HepG2 (cell line): ENCODE data around the gene PSMD1. TPM values are rescaled to one million over a fixed set of nuclear protein-coding genes. Genes with fewer than 3 reads are reported as not detected.
A peak's percentile ranks its signal among the peaks of the same experiment; 100 is the strongest.

Experiments
- CBX2 ChIP-seq, 2 experiments: fragments of 200-600 bp in 1 of 2; sonication (generic); formaldehyde crosslinking in 1 of 2; IDR thresholded peaks; 2 replicates each; pipeline versions ENCODE4 v1.7.0 to v1.8.1; 2018 to 2022; ENCODE audit warnings: low read depth in 2 of 2, low read length in 1 of 2, mild to moderate bottlenecking in 1 of 2, missing genetic modification reagents in 1 of 2
- POGZ ChIP-seq: sonication (generic); formaldehyde crosslinking; IDR thresholded peaks from 2 replicates; pipeline ENCODE4 v1.4.0; 2020; ENCODE audit warnings: mild to moderate bottlenecking, missing genetic modification reagents
- SCMH1 ChIP-seq: sonication (generic); formaldehyde crosslinking; IDR thresholded peaks from 2 replicates; pipeline ENCODE4 v1.9.0; 2021; ENCODE audit warnings: missing genetic modification reagents, mild to moderate bottlenecking, borderline replicate concordance
- ZFYVE20 ChIP-seq: sonication (generic); formaldehyde crosslinking; IDR thresholded peaks from 2 replicates; pipeline ENCODE4 v1.8.0; 2023; ENCODE audit warnings: low read depth, mild to moderate bottlenecking, moderate library complexity, missing genetic modification reagents, borderline replicate concordance
- polyA plus RNA-seq, 8 experiments: library from polyadenylated mRNA; depleted of rRNA in 3 of 8; stranded (reverse) in 7 of 8; unstranded in 1 of 8; fragments of >200 nt; fragmentation: Illumina TruSeq in 4 of 8; extraction: Trizol in 4 of 8; gene quantifications; 2 replicates each; pipeline versions ENCODE4 v1.2.1 to v1.2.3, GENCODE V29; 2011 to 2016; ENCODE audit warnings: low read depth in 4 of 8, missing spikeins in 1 of 8, mixed read lengths in 1 of 8; ENCODE audit not compliant: insufficient read depth in 1 of 8
- total RNA-seq, 5 experiments: library from RNA; depleted of rRNA; stranded (reverse); fragments of >200 nt; fragmentation: Illumina TruSeq; extraction: Trizol; gene quantifications; 2 replicates each; pipeline ENCODE4 v1.2.3, GENCODE V29; 2016; ENCODE audit warnings: low read depth in 1 of 5
- TF ChIP-seq, protein P1 (sequence below): sonication (generic); formaldehyde crosslinking; IDR thresholded peaks from 2 replicates; pipeline ENCODE4 v1.5.1; 2020; ENCODE audit warnings: mild to moderate bottlenecking, missing genetic modification reagents, moderate library complexity
- TF ChIP-seq, protein P2 (sequence below): sonication (generic); formaldehyde crosslinking; IDR thresholded peaks from 2 replicates; pipeline ENCODE4 v1.8.0; 2022; ENCODE audit warnings: missing genetic modification reagents, mild to moderate bottlenecking, moderate library complexity, borderline replicate concordance

Gene PSMD1
- total and polyA plus RNA-seq, 2 of the 13 experiments (the other 11 are each of a cell fraction or from before 2014, with no cell fraction given) = 136 to 191 TPM

GRCh38 chr2:231049286-231050017 lies 7.2 kb upstream of the PSMD1 start (continued):
- no peak for TF ChIP-seq POGZ (CRISPR knock-in tag)
- TF ChIP-seq, protein P1, sequence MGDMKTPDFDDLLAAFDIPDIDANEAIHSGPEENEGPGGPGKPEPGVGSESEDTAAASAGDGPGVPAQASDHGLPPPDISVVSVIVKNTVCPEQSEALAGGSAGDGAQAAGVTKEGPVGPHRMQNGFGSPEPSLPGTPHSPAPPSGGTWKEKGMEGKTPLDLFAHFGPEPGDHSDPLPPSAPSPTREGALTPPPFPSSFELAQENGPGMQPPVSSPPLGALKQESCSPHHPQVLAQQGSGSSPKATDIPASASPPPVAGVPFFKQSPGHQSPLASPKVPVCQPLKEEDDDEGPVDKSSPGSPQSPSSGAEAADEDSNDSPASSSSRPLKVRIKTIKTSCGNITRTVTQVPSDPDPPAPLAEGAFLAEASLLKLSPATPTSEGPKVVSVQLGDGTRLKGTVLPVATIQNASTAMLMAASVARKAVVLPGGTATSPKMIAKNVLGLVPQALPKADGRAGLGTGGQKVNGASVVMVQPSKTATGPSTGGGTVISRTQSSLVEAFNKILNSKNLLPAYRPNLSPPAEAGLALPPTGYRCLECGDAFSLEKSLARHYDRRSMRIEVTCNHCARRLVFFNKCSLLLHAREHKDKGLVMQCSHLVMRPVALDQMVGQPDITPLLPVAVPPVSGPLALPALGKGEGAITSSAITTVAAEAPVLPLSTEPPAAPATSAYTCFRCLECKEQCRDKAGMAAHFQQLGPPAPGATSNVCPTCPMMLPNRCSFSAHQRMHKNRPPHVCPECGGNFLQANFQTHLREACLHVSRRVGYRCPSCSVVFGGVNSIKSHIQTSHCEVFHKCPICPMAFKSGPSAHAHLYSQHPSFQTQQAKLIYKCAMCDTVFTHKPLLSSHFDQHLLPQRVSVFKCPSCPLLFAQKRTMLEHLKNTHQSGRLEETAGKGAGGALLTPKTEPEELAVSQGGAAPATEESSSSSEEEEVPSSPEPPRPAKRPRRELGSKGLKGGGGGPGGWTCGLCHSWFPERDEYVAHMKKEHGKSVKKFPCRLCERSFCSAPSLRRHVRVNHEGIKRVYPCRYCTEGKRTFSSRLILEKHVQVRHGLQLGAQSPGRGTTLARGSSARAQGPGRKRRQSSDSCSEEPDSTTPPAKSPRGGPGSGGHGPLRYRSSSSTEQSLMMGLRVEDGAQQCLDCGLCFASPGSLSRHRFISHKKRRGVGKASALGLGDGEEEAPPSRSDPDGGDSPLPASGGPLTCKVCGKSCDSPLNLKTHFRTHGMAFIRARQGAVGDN (CRISPR knock-in tag) = peak; percentile 45
- TF ChIP-seq, protein P2, sequence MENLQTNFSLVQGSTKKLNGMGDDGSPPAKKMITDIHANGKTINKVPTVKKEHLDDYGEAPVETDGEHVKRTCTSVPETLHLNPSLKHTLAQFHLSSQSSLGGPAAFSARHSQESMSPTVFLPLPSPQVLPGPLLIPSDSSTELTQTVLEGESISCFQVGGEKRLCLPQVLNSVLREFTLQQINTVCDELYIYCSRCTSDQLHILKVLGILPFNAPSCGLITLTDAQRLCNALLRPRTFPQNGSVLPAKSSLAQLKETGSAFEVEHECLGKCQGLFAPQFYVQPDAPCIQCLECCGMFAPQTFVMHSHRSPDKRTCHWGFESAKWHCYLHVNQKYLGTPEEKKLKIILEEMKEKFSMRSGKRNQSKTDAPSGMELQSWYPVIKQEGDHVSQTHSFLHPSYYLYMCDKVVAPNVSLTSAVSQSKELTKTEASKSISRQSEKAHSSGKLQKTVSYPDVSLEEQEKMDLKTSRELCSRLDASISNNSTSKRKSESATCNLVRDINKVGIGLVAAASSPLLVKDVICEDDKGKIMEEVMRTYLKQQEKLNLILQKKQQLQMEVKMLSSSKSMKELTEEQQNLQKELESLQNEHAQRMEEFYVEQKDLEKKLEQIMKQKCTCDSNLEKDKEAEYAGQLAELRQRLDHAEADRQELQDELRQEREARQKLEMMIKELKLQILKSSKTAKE = no peak
- no peak; the same call in 1 of the 2 replicates for TF ChIP-seq CBX2 (IDR thresholded peaks at IDR 0.05; ENCODE audit: low read depth, low read length)
- no peak for TF ChIP-seq CBX2 (CRISPR knock-in tag; IDR thresholded peaks at IDR 0.05; ENCODE audit: low read depth)
- TF ChIP-seq SCMH1 (CRISPR knock-in tag) = no peak
- TF ChIP-seq ZFYVE20 (CRISPR knock-in tag) = no peak
- TF ChIP-seq, all 625 proteins: peak for 26
